Esophagus muscularis mucosa (tissue), 4 donors: Measurements from ENCODE around the gene MAN1B1. TPM values are rescaled to one million over a fixed set of nuclear protein-coding genes. Genes with fewer than 3 reads are reported as not detected.

ENCODE experiments used
- DNase-seq: peaks from one replicate; pipeline ENCODE4 v3.0.0-alpha.2; 2017; ENCODE audit errors: extremely low spot score
- H3K27ac ChIP-seq, 4 donors: fragments of 200-600 bp; sonication (generic); replicated peaks in 1 of 4; 1 replicate in 3 of 4; 2 replicates in 1 of 4; pipeline ENCODE4 v1.5.1; 2016 to 2019; ENCODE audit warnings: mild to moderate bottlenecking in 1 of 4
- H3K27me3 ChIP-seq, 4 donors: fragments of 200-600 bp; sonication (generic); one replicate each; pipeline versions ENCODE4 v1.5.1 to v1.6.0; 2016 to 2019
- H3K36me3 ChIP-seq, 4 donors: fragments of 200-600 bp; sonication (generic); one replicate each; pipeline ENCODE4 v1.5.1; 2016 to 2019
- H3K4me1 ChIP-seq, 4 donors: fragments of 200-600 bp; sonication (generic); one replicate each; pipeline ENCODE4 v1.5.1; 2016 to 2019
- H3K4me3 ChIP-seq, 4 donors: fragments of 200-600 bp; sonication (generic); 1 replicate in 2 of 4; 2 replicates in 2 of 4; pipeline ENCODE4 v1.5.1; 2016 to 2019; ENCODE audit warnings: mild to moderate bottlenecking in 4 of 4, moderate library complexity in 1 of 4
- H3K9me3 ChIP-seq, 4 donors: fragments of 200-600 bp; sonication (generic); 1 replicate in 3 of 4; 2 replicates in 1 of 4; pipeline ENCODE4 v1.5.1; 2016 to 2019
- CTCF ChIP-seq, 3 experiments: fragments of 200-600 bp in 2 of 3; fragments of 450-650 bp in 1 of 3; sonication (generic) in 2 of 3; IDR thresholded peaks; one replicate each; pipeline ENCODE4 v1.5.1; 2017 to 2019; ENCODE audit warnings: antibody characterized with exemption in 3 of 3, mild to moderate bottlenecking in 2 of 3, moderate library complexity in 1 of 3
- EP300 ChIP-seq: sonication (generic); formaldehyde crosslinking; IDR thresholded peaks from one replicate; pipeline ENCODE4 v1.6.1; 2017; ENCODE audit warnings: antibody characterized with exemption
- POLR2A ChIP-seq: fragments of 450-650 bp; IDR thresholded peaks from one replicate; pipeline ENCODE4 v1.6.1; 2017; ENCODE audit warnings: antibody characterized with exemption, moderate library complexity, mild to moderate bottlenecking, low read depth
- POLR2AphosphoS5 ChIP-seq, 2 donors: sonication (generic); formaldehyde crosslinking; IDR thresholded peaks; one replicate each; pipeline ENCODE4 v1.6.1; 2017; ENCODE audit warnings: antibody characterized with exemption in 2 of 2
- WGBS: methylation state at CpG from one replicate; pipeline ENCODE4 v1.1.5; 2018; 5-methylcytosine and 5-hydroxymethylcytosine counted together
- intact Hi-C: fragments of 100-400 bp; cut with DNase I; formaldehyde crosslinking; loops from one replicate; pipeline ENCODE4 v1.15.1; 2023
- total RNA-seq, 4 donors: library from RNA; depleted of rRNA; stranded (reverse); fragments of >200 nt; gene quantifications; one replicate each; pipeline versions ENCODE4 v1.1.0 to v1.2.1, GENCODE V29; 2016

Gene MAN1B1
- total RNA-seq, 4 donors from 2014 or later = 22.4 to 36.6 (median 27.0) TPM

- H3K4me3 ChIP-seq = no peak overlapping the region
- DNase-seq = no peak
- H3K4me1 ChIP-seq = peaks cover 29 to 37% (median 31%) of the 10 kb centered on the region in 4 donors
- TF ChIP-seq POLR2A = no peak
- no peak for TF ChIP-seq EP300
- no peak for TF ChIP-seq POLR2AphosphoS5 (IDR thresholded peaks at IDR 0.05)
- no peak for TF ChIP-seq CTCF (IDR thresholded peaks at IDR 0.05)
- no peaks in the 10 kb centered on the region for H3K9me3 ChIP-seq
- H3K36me3 ChIP-seq = peaks cover 8 to 59% (median 48%) of the 10 kb centered on the region in 4 donors
- H3K27ac ChIP-seq = no peak overlapping the region
- WGBS = 91% methylated on average over 9 of the region's 32 CpGs
- peaks cover 0 to 3% (median 0%) of the 10 kb centered on the region in 4 donors for H3K27me3 ChIP-seq
- intact Hi-C loops = loop anchor here (5.0 kb wide), 1 partner anchor 92 kb away; the partner anchor contains the start of gene C8G
Measured at GRCh38 chr9:137039611-137040366, 47.0 kb upstream of the MAN1B1 start.

GRCh38 chr9:137040568-137040967 lies 46.2 kb upstream of the MAN1B1 start:
- H3K36me3 ChIP-seq = peaks cover 8 to 59% (median 48%) of the 10 kb centered on the region in 4 donors
- H3K9me3 ChIP-seq = no peaks in the 10 kb centered on the region
- no peak overlapping the region for H3K27ac ChIP-seq
- peaks cover 27 to 36% (median 31%) of the 10 kb centered on the region in 4 donors for H3K4me1 ChIP-seq
- no peak for DNase-seq
- TF ChIP-seq CTCF (IDR thresholded peaks at IDR 0.05) (no peak), EP300 (no peak), POLR2AphosphoS5 (IDR thresholded peaks at IDR 0.05) (no peak), POLR2A (no peak)
- 88% methylated on average over 10 of the region's 23 CpGs for WGBS
- peak overlapping the region in 2 of 4 donors; percentile 16 to 20 for H3K4me3 ChIP-seq
- no peaks in the 10 kb centered on the region for H3K27me3 ChIP-seq
- intact Hi-C loops = no loop called here

GRCh38 chr9:137041124-137041523 lies 45.7 kb upstream of the MAN1B1 start:
- H3K9me3 ChIP-seq = no peaks in the 10 kb centered on the region
- H3K4me1 ChIP-seq = peaks cover 28 to 37% (median 34%) of the 10 kb centered on the region in 4 donors
- peaks cover 8 to 59% (median 48%) of the 10 kb centered on the region in 4 donors for H3K36me3 ChIP-seq
- WGBS = 65% methylated on average over 16 of the region's 16 CpGs
- intact Hi-C loops = no loop called here
- H3K4me3 ChIP-seq = peak overlapping the region in 2 of 4 donors; percentile 16 to 20
- no peaks in the 10 kb centered on the region for H3K27me3 ChIP-seq
- peak overlapping the region in 2 of 4 donors; percentile 0 to 58 for H3K27ac ChIP-seq
- TF ChIP-seq EP300 (no peak), CTCF (IDR thresholded peaks at IDR 0.05) (no peak), POLR2AphosphoS5 (IDR thresholded peaks at IDR 0.05) (no peak), POLR2A (no peak)
- DNase-seq = no peak

- peaks cover 36 to 45% (median 42%) of the 10 kb centered on the region in 4 donors for H3K4me1 ChIP-seq
- peak overlapping the region; percentile 47 to 73 (median 64) for H3K27ac ChIP-seq
- H3K36me3 ChIP-seq = peaks cover 8 to 48% (median 37%) of the 10 kb centered on the region in 4 donors
- peaks cover 0 to 15% (median 8%) of the 10 kb centered on the region in 4 donors for H3K27me3 ChIP-seq
- no peak for DNase-seq
- no peak for TF ChIP-seq EP300
- TF ChIP-seq POLR2AphosphoS5 (IDR thresholded peaks at IDR 0.05) = peak; percentile 39 to 51
- 71% methylated on average over 19 of the region's 36 CpGs for WGBS
- H3K9me3 ChIP-seq = no peaks in the 10 kb centered on the region
- intact Hi-C loops = no loop called here
- H3K4me3 ChIP-seq = peak overlapping the region; percentile 66 to 85 (median 71)
Measured at GRCh38 chr9:137042751-137043727, 43.7 kb upstream of the MAN1B1 start.
